T-helper 1 cell treated with Interleukin-12 subunit alpha and Interleukin-12 subunit beta and Interleukin-4 antibody, amounts not matched to agents 30 μg/mL and 1 μg/mL, for 36 hours (primary cell): ENCODE results near the gene PMEL.
"Not testable (repeated sequence)": the region's sequence is repeated elsewhere in the genome, so short reads cannot be mapped to it uniquely, and the experiment has no call there.

Experiments
- H3K27ac Mint-ChIP-seq: one replicate; pipeline ENCODE4 v1.8.0; 2021; ENCODE audit warnings: mild to moderate bottlenecking, mixed read lengths
- H3K27me3 Mint-ChIP-seq: one replicate; pipeline ENCODE4 v1.8.0; 2021; ENCODE audit warnings: low read depth, mixed read lengths
- H3K36me3 Mint-ChIP-seq: one replicate; pipeline ENCODE4 v1.8.0; 2021; ENCODE audit warnings: low read depth, mixed read lengths
- H3K4me1 Mint-ChIP-seq: one replicate; pipeline ENCODE4 v1.8.0; 2021; ENCODE audit warnings: low read depth, mixed read lengths
- H3K4me3 Mint-ChIP-seq: one replicate; pipeline ENCODE4 v1.8.0; 2021; ENCODE audit warnings: mild to moderate bottlenecking, moderate library complexity, mixed read lengths
- H3K9me3 Mint-ChIP-seq: one replicate; pipeline ENCODE4 v1.8.0; 2021; ENCODE audit warnings: mixed read lengths

PMEL gene

DNA sequence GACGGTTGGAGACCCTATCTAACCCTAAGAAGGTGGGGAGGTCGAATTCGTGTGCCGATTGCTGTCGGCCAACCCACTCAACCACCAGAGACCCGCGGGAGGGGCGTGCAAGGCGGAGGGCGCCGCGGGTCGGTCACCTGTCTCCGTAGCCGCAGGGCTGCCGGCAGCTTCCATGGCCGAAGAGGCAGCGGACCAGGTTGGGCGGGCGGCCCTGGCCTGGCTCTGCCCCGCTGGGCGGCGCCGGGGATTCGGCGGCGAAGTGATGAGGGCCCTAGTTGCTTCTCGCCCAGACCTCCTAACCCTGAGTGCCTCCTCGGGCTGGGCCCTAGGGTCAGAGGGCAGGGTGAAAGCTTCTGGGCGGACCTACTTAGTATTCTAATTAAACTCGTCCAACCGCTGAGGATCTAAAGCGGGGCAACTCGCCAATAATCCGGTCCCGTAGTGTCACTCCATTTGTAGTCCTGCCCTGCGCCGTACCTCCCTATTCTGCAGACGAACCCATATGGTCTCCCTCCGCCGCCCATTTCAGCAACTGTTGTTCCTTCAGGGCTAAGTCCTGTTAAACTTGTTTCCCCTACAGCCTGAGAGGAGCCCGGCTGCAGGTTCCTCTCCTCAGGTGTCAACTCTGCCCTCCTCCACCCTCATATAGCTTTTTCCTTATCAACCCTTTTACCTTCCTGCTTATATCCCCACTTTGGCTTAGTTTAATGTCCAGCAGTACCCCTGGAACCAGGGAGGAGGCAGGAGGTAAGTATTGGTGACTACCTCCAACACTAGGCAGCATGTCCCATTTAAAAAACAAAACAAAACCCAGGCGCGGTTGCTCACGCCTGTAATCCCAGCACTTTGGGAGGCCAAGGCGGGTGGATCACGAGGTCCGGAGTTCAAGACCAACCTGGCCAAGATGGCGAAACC is 38.0 kb downstream of the PMEL start, which contains the start of gene PYM1:
TSS of gene PYM1 (minus strand) at position 307 of the 915 bp plus-strand sequence. CDS start at position 174, 133 bp downstream.
- no peaks in the 10 kb centered on the region for H3K9me3 Mint-ChIP-seq
- no peaks in the 10 kb centered on the region for H3K27me3 Mint-ChIP-seq
- H3K4me1 Mint-ChIP-seq, result peaks cover 37% of the 10 kb centered on the region
- peak within 1 kb of the TSS; percentile 98 for H3K27ac Mint-ChIP-seq
- H3K36me3 Mint-ChIP-seq, result peaks cover 38% of the 10 kb centered on the region
- peak within 1 kb of the TSS; percentile 100 for H3K4me3 Mint-ChIP-seq

DNA sequence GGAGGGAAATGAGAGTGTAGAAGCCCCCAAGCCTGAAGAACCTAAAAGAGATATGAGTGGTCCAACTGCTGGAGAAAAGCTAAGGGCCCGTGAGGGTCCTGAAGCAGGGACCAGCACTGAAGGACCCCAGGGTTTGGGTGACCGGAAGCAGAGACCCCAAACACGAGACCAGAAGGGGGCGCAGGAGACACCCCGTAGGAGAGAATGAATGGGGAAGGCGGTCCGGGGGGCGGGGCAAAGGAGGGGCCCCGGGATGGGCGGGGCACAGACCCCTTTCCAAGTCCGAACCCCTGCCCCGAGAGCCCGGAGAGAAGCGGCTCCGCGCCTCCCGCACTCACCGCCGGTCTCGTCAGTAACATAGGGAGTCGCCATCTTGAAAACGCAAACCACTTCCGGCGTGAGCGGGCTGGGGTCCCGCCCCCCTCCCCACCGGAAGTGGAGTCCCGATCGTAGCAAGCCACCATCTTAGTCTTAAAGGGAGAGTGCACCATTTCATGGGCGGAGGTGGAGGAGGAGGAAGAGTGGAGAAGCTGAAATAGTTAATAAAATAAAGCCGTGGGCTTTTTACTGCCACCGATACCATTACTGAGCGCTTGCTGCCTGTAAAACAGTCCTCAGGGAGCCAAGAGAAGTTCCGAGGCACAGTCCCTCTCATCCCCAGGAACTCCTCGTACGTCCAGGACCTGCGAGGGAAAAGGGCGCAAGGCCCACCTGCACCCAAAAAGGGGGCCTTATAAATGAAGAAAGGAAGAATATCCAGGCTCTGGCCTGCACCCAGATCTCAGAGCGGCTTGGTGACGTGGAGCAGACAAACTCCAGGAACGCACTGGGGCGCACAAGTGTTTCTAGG is 38.9 kb downstream of the PMEL start:
- peaks cover 38% of the 10 kb centered on the region for H3K36me3 Mint-ChIP-seq
- peak overlapping the region; percentile 100 for H3K4me3 Mint-ChIP-seq
- no peaks in the 10 kb centered on the region for H3K27me3 Mint-ChIP-seq
- peak overlapping the region; percentile 95 for H3K27ac Mint-ChIP-seq
- H3K9me3 Mint-ChIP-seq, result no peaks in the 10 kb centered on the region
- peaks cover 40% of the 10 kb centered on the region for H3K4me1 Mint-ChIP-seq

DNA sequence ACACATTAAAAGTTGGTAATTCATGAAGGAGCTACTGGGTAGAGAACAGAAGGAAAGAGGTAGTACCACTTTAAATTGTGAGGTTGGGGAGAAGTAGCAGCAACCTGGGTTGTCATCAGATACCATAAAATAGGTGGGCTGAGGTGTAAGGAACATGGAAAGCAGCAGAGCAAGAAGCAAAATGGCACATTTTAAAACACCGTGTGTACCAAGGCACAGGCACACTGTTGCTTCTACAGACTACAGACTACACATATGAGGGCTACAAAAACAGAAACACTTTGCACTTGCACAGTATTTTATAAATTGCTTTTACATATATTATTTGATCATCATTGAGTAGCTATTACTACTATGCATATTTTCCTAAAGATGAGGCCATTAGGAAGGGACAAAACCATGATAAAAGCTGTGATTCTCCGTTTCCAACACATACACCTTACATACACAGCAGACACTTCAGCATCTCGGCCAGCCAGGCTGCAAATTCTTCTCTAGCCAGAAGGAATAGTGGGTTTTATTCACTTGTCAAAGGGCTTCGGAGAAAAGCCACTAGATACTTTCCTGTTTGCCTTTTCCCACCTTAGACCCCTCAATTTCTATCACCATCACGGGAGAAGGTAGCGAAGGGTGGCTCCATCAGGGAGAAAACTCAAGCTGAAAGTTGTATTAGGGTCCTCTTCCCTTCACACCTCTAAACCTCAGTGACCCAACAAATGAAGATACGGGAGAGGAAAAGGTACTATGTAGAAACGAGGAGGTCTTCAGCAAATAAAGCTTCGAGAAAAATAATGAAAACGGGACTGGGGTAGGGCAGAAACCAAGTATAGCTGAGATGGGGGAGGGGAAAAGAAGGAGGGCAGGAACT is 39.7 kb downstream of the PMEL start:
- H3K4me1 Mint-ChIP-seq, result peaks cover 44% of the 10 kb centered on the region
- peaks cover 32% of the 10 kb centered on the region for H3K36me3 Mint-ChIP-seq

DNA sequence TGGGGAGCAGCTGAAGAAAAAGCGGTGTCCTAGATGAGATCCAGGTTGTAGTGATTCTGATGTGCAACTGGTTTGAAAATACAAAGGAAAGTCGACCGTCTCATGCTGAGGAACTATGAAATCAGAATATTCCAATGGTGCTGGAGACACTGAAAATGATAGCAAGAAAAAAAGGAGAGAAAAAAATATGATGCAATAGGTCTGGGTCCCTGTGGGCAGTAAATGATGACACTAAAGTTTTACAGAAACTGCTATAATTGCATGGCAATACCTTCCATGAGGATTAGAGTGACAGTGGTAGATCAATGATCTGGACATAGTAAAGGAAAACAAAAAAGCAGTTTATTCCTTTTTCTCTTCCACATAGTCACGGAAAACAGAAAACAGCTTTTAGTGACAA is 40.5 kb downstream of the PMEL start:
- Mint-ChIP-seq H3K27ac (peak overlapping the region; percentile 95), H3K36me3 (peaks cover 30% of the 10 kb centered on the region), H3K9me3 (no peaks in the 10 kb centered on the region), H3K4me1 (peaks cover 46% of the 10 kb centered on the region), H3K4me3 (peak overlapping the region; percentile 100), H3K27me3 (no peaks in the 10 kb centered on the region)

More for the DNA sequence above, 39.7 kb downstream of the PMEL start:
- Mint-ChIP-seq H3K4me3 (peak overlapping the region; percentile 100), H3K27ac (peak overlapping the region; percentile 95), H3K9me3 (no peaks in the 10 kb centered on the region), H3K27me3 (no peaks in the 10 kb centered on the region)

DNA sequence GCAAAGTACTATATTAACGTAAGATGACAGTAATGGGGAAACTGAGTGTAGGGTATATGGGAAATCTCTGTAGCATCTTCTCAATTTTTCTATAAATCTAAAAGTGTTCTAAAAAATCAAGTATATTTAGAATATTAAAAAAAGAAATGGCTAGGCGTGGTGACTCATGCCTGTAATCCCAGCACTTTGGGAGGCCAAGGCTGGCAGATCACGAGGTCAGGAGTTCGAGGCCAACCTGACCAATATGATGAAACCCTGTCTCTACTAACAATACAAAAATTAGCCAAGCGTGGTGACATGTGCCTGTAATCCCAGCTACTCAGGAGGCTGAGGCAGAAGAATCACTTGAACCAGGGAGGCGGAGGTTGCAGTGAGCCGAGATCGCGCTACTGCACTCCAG is 42.2 kb downstream of the PMEL start:
- not testable (repeated sequence) for H3K27me3 Mint-ChIP-seq, H3K9me3 Mint-ChIP-seq, H3K4me3 Mint-ChIP-seq, H3K27ac Mint-ChIP-seq
- peaks cover 37% of the 10 kb centered on the region for H3K4me1 Mint-ChIP-seq
- H3K36me3 Mint-ChIP-seq, result peaks cover 29% of the 10 kb centered on the region

DNA sequence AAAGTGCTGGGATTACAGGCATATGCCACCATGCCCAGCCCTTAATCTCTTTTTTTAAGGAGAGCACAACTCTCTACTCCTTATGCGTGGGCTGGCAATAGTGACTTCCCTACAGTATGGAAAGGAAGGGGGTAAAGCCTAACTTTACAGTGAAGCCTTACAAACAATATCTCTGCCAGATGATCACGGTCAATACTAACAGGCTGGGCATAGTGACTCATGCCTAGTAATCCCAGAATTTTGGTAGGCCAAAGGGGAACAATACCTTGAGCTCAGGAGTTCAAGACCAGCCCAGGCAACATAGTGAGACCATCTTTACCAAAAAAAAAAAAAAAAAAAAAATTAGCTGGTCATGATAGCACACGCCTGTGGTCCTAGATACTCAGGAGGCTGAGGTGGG is 43.7 kb downstream of the PMEL start:
- Mint-ChIP-seq H3K36me3 (peaks cover 26% of the 10 kb centered on the region), H3K27ac (no peak overlapping the region), H3K9me3 (no peaks in the 10 kb centered on the region), H3K4me3 (no peak overlapping the region), H3K27me3 (no peaks in the 10 kb centered on the region), H3K4me1 (peaks cover 33% of the 10 kb centered on the region)

DNA sequence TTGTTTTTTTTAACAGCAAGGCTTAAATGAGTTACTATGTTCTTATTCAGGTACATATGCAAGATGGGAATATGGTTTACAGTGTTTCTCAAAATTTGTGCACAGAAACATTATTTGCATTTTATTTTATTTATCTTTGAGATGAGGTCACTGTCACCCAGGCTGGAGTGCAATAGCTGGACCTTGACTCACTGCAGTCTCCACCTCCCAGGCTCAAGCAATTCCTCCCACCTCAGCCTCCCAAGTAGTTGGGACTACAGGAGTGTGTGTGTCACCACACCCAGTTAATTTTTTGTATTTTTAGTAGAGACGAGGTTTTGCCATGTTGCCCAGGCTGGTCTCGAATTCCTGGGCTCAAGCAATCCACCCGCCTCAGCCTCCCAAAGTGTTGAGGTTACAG is 46.8 kb downstream of the PMEL start:
- peaks cover 31% of the 10 kb centered on the region for H3K4me1 Mint-ChIP-seq
- not testable (repeated sequence) for H3K9me3 Mint-ChIP-seq, H3K4me3 Mint-ChIP-seq, H3K27me3 Mint-ChIP-seq, H3K27ac Mint-ChIP-seq
- H3K36me3 Mint-ChIP-seq, result peaks cover 15% of the 10 kb centered on the region

DNA sequence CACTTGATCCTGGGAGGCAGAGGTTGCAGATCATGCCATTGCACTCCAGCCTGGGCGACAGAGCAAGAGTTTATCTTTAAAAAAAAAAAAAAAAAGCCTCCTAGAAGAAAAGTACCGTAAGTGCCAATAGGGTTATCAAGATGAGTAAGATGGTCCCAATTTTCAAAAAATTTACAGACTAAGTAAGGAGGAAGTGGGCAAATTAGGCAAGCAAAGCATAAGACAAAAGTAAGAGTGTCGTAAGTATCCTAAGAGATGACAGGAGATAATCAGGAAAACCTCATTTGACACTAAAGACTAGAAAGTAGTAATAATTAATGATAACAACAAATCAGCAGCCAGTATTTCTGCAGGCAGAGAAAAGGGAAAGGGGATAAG is 50.4 kb downstream of the PMEL start:
- H3K36me3 Mint-ChIP-seq, result peaks cover 21% of the 10 kb centered on the region
- peaks cover 24% of the 10 kb centered on the region for H3K4me1 Mint-ChIP-seq
- H3K27me3 Mint-ChIP-seq, result no peaks in the 10 kb centered on the region

DNA sequence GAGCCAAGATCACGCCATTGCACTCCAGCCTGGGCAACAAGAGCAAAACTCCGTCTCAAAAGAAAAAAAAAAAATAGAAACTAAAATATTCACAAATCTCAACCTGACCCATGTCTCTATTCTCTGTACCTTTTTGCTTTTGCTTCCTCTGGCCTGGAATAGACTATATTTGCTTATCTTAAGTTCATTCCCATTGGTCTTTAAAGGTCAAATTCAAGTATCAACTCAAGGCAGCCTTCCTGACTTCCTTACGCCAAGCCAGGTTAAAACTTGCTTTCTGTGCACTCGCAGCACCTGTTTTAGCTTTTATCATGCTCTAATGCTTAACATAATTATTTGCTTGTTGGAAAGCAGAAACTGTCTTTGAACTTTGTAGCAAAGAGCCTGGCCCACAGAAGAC is 52.9 kb downstream of the PMEL start:
- Mint-ChIP-seq H3K4me3 (no peak overlapping the region), H3K36me3 (peaks cover 22% of the 10 kb centered on the region), H3K4me1 (peaks cover 26% of the 10 kb centered on the region), H3K27me3 (no peaks in the 10 kb centered on the region), H3K9me3 (no peaks in the 10 kb centered on the region), H3K27ac (no peak overlapping the region)

More for the DNA sequence above, 50.4 kb downstream of the PMEL start:
- Mint-ChIP-seq H3K9me3 (no peaks in the 10 kb centered on the region), H3K4me3 (no peak overlapping the region), H3K27ac (no peak overlapping the region)

DNA sequence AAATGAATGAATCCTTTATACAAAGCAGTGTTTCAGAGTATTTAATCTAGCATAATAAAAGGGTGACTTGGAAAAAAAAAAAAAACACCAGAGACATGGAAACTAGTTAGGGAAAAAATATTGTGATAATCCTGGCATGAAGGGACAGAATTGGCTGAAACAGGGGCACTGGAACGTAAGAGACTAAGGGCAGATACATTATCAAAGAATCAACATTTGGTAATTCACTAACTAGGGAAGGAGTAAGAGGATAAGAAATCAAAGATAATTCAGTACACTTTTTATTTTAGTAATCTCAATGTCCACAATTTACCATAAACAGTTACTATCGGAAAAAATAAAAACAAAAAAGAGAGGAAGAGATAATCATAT is 56.3 kb downstream of the PMEL start:
- no peak overlapping the region for H3K27ac Mint-ChIP-seq
- H3K27me3 Mint-ChIP-seq, result no peaks in the 10 kb centered on the region
- H3K4me1 Mint-ChIP-seq, result peaks cover 15% of the 10 kb centered on the region
- H3K36me3 Mint-ChIP-seq, result peaks cover 17% of the 10 kb centered on the region
- no peaks in the 10 kb centered on the region for H3K9me3 Mint-ChIP-seq
- H3K4me3 Mint-ChIP-seq, result no peak overlapping the region

DNA sequence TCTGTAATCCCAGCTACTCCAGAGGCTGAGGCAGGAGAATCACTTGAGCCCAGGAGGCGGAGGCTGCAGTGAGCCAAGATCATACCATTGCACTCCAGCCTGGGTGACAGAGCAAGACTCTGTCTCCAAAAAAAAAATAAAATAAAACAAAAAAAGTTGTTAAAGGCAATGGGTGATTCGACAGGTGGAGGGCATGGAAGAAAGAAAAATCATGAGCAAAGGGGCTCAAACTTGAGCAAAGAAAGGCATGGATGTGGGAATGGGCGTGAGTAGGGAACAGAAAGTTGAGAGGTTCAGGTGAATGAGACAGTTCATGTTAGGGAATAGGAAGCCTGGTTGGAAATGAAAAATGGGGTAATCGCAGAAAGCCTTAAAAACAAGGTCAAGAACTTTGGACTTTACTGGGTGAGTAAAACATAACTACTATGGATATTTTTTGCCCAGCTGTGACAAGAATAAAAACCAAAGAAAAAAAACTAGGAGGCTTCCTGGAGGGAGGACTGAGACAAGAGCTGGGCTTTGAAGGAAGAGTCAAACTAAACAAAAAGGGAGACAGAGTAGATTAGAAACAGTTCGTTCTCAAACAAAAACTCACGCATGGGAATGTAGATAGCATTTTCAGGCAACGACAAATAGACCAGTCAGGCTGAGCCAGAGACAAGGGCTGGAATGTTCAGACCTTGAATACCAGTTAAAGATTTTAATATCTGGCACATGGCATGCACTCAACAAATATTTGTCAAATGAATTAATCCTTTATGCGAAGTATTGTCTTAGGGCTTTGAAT is 56.9 kb downstream of the PMEL start:
- Mint-ChIP-seq H3K27me3 (no peaks in the 10 kb centered on the region), H3K36me3 (peaks cover 12% of the 10 kb centered on the region), H3K4me3 (no peak overlapping the region), H3K9me3 (no peaks in the 10 kb centered on the region), H3K4me1 (peaks cover 11% of the 10 kb centered on the region), H3K27ac (peak overlapping the region; percentile 15)

DNA sequence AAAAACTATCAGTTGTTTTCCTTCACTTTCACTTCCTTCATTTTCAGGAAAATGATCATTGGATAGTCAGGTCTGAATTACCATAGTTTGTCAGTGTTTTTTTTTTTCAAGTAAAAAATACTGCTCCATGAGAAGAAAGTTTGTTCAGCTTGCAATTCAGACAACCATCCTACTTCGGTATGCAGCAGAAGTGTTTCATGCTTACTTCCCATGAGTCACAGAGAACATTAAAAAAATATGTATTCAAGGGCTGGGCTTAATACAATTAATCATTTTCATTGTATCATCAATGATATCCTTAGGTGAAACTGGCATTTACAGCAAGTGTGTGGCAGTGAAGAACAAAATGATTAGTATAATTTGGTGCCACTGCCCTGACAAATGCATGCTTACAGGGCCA is 59.8 kb downstream of the PMEL start:
- Mint-ChIP-seq H3K36me3 (peaks cover 14% of the 10 kb centered on the region), H3K4me1 (peaks cover 3% of the 10 kb centered on the region), H3K27ac (no peak overlapping the region), H3K4me3 (no peak overlapping the region), H3K27me3 (no peaks in the 10 kb centered on the region), H3K9me3 (no peaks in the 10 kb centered on the region)
